GM12801 (cell line): ENCODE data around the gene DGKI.

Experiments
- CTCF ChIP-seq: IDR thresholded peaks from one replicate; pipeline ENCODE4 v1.5.1; 2011; ENCODE audit warnings: control low read depth; ENCODE audit not compliant: insufficient read length; ENCODE audit errors: extremely low read depth

The DGKI gene

DNA sequence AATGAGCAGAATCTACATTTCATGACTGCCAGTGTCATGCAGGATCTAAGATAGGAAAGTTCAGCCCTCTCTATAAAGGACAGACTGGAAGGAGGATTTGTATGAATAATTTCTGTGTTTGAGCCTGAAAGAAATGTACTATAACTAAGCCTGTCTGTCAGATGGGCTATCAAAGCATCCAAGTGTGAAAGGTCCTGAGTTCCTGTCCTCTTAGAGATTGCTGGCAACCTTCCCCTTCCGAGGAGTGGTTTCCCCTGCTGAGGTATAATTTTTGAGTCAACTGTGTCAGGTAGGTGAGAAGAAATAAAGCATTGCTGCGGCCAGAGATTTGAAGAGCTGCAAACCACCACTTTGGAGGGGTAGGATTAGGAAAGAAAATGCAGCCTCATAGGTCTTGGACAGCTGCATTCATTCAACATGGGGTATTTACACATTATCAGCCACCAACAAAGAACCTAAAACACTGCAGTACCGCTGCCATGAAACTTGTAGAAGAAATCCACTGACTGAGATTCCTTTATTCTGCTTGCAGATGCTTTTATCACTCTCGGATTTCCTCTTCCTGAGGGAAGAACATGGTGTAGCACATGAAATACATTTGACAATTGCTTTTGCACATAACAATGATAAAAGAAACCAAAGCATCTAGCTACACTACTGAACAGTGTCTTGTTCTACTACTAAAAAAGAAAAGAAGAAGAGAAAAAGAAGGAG, 189.1 kb downstream of the DGKI start:
- TF ChIP-seq CTCF: no peak

GRCh38 chr7:137656850-137657232, 189.9 kb downstream of the DGKI start:
- no peak for TF ChIP-seq CTCF

- TF ChIP-seq CTCF: no peak
Observed at GRCh38 chr7:137656227-137656849, 190.4 kb downstream of the DGKI start.

GRCh38 chr7:137655804-137656203, 191.0 kb downstream of the DGKI start:
- TF ChIP-seq CTCF: no peak

GRCh38 chr7:137652721-137653120, 194.1 kb downstream of the DGKI start:
- no peak for TF ChIP-seq CTCF

GRCh38 chr7:137647905-137648565, 198.7 kb downstream of the DGKI start:
- no peak for TF ChIP-seq CTCF

- no peak for TF ChIP-seq CTCF
Observed at GRCh38 chr7:137642472-137642871, 204.3 kb downstream of the DGKI start.
